SK-N-DZ (cell line): ENCODE measurements around the gene SAA1. TPM values are rescaled to one million over a fixed set of nuclear protein-coding genes. Genes with fewer than 3 reads are reported as not detected.
"Not testable (repeated sequence)": the region's sequence is repeated elsewhere in the genome, so short reads cannot be mapped to it uniquely, and the experiment has no call there.

ENCODE experiments used
- DNase-seq: peaks from one replicate; pipeline ENCODE4 v3.0.0-alpha.2; 2015; ENCODE audit warnings: low spot score
- polyA plus RNA-seq, 2 experiments: library from polyadenylated mRNA; depleted of rRNA; stranded (reverse); fragments of >200 nt; gene quantifications; 2 replicates each; pipeline ENCODE4 v1.2.3, GENCODE V29; 2014

Gene SAA1
- polyA plus RNA-seq (2014; cell fraction: cytosol; rRNA removed): not detected in 2 replicates
- not detected in 2 replicates for polyA plus RNA-seq (2014; cell fraction: nucleus; rRNA removed)

- DNase-seq: no peak
Measured at GRCh38 chr11:18265949-18266348, at the start of gene SAA1. SAA1 (plus strand) TSS chr11:18266264; CDS start chr11:18266888, 624 bp downstream.

GRCh38 chr11:18221274-18221876 is 44.7 kb upstream of the SAA1 start:
- DNase-seq: no peak

- DNase-seq: no peak
Measured at GRCh38 chr11:18222814-18223421, 43.1 kb upstream of the SAA1 start.

- no peak for DNase-seq
Measured at GRCh38 chr11:18223591-18224387, 42.3 kb upstream of the SAA1 start.

GRCh38 chr11:18225913-18226312 is 40.2 kb upstream of the SAA1 start:
- no peak for DNase-seq

GRCh38 chr11:18229501-18229900 is 36.6 kb upstream of the SAA1 start:
- no peak for DNase-seq

- no peak for DNase-seq
Measured at GRCh38 chr11:18230859-18231258, 35.2 kb upstream of the SAA1 start.

GRCh38 chr11:18233912-18234311 is 32.2 kb upstream of the SAA1 start:
- DNase-seq: no peak

GRCh38 chr11:18235394-18236334 is 30.4 kb upstream of the SAA1 start:
- DNase-seq: no peak

- DNase-seq: no peak
Measured at GRCh38 chr11:18236664-18237356, 29.3 kb upstream of the SAA1 start, which contains the start of gene SAA4. SAA4 (minus strand) TSS chr11:18236802; CDS start chr11:18235926, 876 bp downstream.

- no peak for DNase-seq
Measured at GRCh38 chr11:18239655-18240054, 26.4 kb upstream of the SAA1 start.

GRCh38 chr11:18243783-18244362 is 22.2 kb upstream of the SAA1 start:
- DNase-seq: peak; percentile 57

GRCh38 chr11:18245396-18245795 is 20.7 kb upstream of the SAA1 start:
- no peak for DNase-seq

- DNase-seq: not testable (repeated sequence)
Measured at GRCh38 chr11:18246379-18247190, 19.5 kb upstream of the SAA1 start.

- not testable (repeated sequence) for DNase-seq
Measured at GRCh38 chr11:18247191-18247581, 18.9 kb upstream of the SAA1 start.

GRCh38 chr11:18248561-18248960 is 17.5 kb upstream of the SAA1 start, which contains the start of gene SAA2:
SAA2 (minus strand) TSS chr11:18248668; CDS start chr11:18248011, 657 bp downstream.
- DNase-seq: no peak

GRCh38 chr11:18253233-18253632 is 12.8 kb upstream of the SAA1 start:
- no peak for DNase-seq

GRCh38 chr11:18253778-18254338 is 12.2 kb upstream of the SAA1 start:
- no peak for DNase-seq

GRCh38 chr11:18254781-18255361 is 11.2 kb upstream of the SAA1 start:
- no peak for DNase-seq
